HuH-7.5 (cell line): Measurements from ENCODE around the gene TTC4.

Source experiments
- DNase-seq: peaks from one replicate; pipeline ENCODE4 v3.0.0; 2011; ENCODE audit warnings: low spot score

Gene TTC4, protein sequence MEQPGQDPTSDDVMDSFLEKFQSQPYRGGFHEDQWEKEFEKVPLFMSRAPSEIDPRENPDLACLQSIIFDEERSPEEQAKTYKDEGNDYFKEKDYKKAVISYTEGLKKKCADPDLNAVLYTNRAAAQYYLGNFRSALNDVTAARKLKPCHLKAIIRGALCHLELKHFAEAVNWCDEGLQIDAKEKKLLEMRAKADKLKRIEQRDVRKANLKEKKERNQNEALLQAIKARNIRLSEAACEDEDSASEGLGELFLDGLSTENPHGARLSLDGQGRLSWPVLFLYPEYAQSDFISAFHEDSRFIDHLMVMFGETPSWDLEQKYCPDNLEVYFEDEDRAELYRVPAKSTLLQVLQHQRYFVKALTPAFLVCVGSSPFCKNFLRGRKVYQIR

DNA sequence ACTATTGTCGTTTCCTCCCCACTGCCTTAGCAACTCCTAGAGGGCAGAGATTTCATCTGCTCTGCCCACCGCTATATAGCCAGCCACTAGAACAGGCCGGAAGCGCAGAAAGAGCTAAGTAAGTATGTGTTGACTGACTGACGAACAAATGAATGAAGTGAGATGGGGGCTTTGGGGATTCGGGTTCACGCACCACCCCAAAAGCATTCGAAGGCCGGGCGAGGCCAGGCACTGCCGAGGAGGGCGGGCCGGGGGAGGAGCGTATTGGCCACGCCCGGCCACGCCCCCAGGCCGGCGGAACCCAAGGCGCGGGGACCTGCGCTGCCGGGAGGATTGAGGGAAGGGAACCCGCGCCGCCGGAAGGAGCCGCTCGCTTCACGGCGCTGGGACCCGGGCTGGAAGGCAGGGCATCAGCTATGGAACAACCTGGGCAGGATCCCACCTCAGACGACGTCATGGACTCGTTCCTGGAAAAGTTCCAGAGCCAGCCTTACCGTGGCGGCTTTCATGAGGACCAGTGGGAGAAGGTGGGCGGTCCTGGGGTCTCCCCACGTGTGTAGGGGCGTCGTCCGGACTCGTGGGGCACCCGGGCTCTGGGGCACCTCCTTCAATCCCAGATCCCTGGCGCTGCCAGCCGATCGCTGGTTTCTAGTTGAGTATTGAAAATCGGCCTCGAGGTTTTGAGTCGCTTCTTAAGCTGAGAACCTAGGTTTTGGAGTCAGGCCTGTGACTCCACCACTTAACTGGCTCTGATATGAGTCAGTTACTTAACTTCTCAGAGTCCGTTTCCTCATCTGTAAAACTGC is at the start of gene TTC4:
TTC4 (plus strand) TSS at position 369 of the 806 bp plus-strand sequence; CDS start at position 417, 48 bp downstream.
- DNase-seq = peak; percentile 66

DNA sequence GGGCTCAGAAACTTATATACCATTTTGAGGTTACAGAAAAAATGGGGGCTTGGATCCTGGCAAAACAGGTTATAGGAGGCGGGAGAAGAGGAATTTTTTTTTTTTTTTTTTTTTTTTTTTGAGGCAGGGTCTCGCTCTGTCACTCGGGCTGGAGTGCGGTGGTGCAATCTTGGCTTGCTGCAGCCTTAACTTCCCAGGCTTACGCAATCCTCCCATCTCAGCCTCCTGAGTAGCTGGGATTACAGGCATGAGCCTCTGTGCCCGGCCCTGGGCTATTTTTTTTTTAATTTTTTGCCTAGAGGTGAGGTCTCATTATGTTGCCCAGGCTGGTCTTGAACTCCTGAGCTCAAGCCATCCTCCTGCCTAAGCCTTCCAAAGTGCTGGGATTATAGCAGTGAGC is 49.3 kb upstream of the TTC4 start:
- DNase-seq = no peak

DNA sequence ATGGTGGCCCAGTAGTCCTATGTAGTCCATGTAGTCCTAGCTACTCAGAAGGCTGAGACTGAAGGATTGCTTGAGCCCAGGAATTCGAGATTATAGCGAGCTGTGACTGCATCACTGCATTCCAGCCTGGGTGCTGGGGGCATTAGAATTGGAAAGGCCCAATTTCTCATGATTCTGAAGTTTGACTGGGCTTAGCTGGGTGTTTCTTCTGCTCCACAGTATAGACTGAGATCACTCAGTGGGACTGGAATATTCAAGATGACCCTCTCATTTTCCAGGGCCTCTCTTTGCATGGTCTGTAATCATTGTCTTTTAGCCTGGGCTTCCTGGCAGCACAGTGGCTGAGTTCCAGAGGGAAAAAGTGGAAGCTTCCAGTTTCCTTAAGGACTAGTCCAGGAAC is 47.9 kb upstream of the TTC4 start:
- no peak for DNase-seq

DNA sequence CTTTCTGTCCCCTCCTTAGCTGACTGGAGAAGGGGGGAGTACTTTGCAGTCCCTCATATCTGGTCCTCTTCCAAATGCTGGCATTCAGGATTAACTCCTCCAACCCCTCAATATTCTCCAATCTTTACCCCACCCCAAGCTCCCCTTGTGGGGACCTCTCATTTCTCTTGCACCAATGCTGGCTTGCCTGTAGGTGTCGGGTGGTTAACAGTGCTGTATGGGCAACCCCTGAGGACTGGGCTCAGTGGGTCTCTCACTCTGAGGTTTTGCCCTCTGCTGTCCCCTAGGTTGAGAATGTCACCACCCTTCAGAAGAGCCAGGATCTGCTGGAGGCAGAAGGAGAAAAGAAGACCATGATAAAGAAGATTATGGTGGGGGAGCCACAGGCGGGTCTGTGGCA is 47.1 kb upstream of the TTC4 start:
- DNase-seq = no peak

DNA sequence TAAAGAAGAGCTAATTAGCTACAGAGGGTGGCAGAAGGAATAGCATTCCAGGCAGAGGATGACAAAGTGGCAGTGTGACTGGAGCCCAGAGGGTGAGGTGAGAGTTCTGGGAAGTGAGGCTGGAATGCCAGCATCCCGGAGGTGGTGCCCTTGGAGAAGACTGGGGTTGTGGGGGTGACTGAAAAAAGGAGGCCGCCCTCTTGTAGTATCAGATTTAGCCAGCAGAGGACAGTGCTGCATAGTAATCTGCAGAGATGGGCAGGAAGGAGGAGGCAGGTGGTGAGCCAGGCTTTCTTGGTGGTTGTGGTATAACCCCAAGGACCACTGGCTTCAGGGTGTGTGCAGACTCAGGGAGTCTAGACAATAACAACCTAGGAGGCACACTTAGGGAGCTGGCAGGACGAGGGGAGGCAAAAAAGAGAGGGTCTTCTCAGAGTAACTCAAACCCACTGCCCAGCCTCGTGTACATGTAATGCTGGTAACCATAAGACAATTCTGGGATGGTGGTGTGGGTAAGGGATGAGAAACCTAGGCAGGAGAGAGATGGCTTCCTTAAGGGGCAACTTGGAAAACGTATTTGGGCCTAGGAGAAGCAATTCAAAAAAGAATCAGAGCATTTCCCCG is 43.6 kb upstream of the TTC4 start:
- peak; percentile 44 for DNase-seq

DNA sequence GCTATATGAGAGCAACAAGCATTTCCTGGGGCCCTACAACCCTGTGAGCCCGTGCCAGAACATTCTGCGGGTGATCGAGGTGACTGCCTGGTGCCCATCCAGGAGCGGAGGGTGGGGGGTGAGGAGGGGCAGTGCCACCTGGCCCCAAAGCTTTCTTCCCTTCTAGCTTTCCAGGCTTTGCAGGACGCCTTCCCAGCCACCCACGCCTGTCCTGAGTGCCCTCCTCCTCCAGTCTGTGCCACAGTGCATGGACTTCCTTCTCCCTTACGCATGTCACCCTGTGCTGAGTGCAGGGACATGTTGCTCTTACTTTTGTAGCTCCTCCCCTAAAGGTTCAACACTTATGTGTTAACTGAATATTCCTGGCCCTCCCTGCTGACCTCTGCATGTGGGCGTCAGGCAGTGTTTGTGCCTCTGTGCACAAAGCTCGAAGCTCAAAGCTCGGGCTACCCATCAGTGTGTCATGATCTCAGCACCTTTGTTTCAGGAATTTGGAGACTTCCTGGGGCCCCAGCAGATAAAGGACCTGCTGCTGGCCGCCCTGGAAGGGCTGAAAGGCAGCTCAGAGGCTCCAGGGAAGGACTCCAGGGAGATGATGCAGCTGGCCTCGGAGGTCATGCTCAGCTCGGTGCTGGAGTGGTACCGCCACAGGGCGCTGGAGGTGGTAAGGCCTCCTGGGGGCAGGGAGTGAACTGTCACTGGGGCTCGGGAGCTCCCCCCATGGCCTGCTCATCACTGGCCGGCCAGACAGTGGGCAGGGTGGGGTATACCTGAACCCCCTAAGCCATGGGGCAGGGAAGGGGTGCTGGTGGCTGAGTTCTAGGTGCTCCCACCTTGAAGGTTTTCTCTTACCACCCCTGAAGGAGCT is 36.7 kb upstream of the TTC4 start:
- DNase-seq = no peak

DNA sequence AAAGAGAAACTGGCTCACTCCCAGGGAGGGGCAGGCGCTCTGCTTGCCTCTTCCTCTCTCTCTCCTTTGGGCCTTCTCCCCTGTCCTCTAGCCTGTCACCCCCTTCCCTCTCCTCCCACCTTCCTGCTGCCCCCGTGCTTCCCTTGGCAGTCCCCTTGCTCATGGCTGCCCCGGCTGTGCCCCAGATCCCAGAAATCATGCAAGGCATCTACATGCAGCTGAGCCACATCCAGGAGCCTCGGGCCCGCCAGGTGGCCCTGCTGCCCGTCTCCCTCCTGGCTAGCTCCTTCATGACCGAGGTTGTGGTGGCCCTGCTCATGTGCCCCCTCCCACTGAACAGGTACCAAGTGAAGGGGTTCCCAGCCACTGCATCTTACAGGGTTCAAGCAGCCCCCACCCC is 36.0 kb upstream of the TTC4 start:
- DNase-seq = no peak

DNA sequence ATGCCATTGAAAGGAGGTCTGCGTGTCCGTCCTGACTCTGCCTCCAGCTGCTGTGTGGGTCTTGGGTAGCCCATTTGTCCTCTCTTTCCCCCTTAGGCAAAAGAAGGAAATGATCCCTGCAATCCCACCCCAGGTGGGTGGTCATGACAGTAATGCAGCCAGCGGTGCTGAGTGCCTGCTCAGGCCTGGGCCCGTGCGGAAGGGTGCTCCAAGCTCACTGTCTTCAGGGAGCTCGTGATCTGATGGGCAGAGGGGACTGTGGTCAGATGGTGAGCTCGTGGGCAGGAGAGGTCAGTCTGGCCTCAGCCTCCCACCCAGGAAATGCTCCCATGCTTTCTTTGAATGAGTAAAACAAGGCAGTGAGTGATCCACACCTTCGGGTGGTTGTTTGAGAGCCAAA is 35.3 kb upstream of the TTC4 start:
- DNase-seq = no peak

DNA sequence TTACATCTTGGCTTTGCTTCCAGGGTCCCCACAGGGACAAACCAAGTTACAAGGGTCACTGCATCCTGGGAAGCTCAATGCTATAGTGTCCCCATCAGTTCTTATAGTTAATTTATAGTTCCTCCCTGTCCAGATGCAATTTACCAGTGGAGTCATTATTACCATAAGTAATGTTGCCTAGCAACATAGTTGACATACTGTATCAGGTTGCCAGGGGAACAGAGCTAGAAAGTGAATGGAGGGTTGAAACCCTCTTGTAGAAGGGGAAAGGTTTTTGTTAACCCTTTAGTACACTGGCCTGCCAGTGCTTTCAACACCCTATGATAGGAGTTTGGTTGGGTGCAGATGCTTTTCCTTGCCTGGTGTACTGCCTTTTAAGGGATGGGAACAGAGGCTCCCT is 34.3 kb upstream of the TTC4 start:
- DNase-seq = no peak

DNA sequence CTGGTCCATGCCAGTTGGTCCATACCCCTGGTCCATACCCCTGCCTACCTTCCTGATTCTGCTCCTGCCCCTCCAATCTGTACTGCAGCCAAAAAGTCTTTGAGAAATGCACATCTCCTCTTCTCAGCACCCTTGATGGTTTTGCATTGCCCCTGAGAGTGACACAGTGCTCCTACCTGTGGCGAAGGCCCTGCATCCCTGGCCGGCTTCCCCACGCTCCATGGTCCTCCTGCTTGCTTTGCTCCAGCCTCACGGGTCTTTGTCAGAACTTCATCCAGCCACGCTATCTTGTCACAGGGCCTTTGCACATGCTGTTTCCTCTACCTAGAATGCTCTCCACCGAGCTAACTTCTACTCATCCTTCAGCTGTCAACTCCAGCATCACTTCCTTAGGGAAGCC is 32.2 kb upstream of the TTC4 start:
- no peak for DNase-seq

DNA sequence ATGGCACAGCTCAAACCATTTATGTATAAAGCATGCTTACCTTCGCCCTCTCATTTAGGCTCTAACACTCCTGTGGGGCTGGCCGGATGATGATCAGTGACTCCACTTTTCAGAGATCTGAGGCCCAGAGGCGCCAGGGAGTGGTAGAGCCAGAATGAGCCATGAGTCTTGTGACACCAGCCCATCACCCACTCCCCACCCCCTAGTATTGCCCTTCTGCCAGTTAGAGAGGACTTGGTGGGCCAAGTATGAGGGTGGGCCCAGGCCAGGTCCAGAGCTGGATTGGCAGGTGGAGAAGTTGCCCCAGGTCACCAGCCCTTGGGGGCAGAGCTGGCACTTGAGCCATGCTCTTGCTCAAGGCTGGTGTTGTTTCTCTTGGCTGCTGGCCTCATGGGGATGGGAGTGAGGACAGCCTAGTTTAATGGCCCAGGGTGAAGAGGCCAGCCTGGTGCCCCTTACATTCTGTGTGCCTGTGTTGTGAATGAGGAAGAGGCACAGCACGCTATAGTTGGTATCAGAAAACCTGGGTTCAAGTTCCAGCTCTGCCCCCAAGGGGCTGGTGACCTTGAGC is 30.2 kb upstream of the TTC4 start:
- no peak for DNase-seq

DNA sequence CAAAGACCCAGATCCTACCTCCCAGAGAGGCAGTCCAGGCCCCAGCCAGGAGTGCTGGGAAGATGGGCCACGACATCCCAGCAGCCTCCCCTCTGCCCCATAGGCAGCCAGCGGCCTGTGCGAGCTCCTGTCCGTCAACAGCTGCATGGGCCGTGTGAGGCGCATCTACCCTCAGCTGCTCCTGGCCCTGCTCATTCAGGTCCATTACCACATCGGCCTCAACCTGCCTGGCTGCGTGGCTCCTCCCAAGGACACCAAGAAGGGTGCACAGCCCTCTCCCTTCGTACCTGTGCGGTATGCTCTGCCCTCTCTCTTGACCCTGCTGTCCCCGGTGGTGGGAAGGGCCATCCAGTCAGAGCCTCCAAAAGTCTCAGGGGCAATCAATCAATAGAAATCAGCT is 29.5 kb upstream of the TTC4 start:
- DNase-seq = no peak

DNA sequence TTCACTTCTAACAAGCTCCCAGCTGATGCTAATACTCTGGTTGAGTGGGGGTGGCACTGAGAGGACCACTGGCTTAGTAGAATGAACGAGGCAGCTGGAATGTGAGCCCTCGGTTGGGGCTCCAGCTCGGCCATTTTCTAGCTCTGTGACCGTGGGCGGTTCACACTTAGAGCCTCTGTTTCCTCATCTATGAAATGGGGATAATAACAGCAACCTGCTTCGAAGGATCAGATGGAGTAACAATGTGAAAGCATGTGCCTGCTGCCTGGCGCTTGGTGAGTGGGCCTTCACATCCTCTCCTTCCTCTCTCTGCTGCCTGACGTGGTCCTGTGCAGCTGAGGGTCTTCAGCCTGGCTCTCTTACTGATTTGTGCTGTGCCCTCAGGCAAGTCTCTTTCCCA is 20.9 kb upstream of the TTC4 start:
- no peak for DNase-seq

DNA sequence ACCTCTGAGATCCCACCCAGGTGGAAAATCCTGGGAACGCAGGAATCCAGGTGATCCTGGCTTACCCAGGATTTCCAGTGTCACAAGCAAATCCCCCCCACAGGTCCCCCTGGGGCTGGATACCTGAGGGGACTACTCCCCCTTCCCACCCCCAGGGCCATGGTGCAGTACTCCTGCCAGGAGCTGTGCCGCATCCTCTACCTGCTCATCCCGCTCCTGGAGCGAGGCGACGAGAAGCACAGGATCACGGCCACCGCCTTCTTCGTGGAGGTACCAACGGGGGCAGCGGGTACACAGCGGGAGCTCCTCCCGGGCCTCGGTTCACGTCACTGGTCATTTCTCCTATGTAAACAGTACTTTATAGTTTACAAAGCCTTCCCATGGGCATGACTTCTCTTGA is 20.4 kb upstream of the TTC4 start:
- DNase-seq = no peak

DNA sequence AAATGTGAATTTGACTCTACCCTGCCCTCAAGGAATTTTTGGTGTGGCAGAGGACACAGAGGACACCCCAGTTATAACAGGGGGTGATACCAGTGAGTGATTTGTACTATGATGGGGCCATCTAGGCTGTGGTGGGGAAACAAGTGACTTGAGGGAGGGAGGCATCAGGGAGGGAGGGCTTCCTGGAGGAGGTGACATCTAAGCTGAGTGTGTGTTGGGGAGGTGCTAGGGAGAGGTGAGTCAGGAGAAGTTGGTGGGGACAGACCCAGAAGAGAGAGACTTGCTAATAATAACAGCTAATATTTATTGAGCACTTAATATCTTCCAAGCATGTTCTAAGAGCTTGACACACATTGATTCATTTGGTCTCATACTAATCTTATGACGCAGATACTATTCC is 19.9 kb upstream of the TTC4 start:
- no peak for DNase-seq

DNA sequence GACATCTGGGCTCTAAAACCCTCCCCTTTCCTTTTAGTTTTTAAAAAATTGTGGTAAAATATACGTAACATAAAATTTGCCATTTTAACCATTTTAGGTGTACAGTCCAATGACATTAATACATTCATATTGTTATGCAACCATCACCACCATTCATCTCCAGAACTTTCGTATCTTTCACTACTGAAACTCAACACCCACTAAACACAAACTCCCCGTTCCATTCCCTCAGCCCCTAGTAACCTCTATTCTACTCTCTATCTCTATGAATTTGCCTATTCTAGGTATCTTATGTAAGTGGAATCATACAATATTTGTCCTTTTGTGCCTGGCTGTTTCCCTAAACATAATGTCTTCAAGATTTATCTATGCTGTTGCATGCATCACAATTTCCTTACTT is 19.4 kb upstream of the TTC4 start:
- no peak for DNase-seq

DNA sequence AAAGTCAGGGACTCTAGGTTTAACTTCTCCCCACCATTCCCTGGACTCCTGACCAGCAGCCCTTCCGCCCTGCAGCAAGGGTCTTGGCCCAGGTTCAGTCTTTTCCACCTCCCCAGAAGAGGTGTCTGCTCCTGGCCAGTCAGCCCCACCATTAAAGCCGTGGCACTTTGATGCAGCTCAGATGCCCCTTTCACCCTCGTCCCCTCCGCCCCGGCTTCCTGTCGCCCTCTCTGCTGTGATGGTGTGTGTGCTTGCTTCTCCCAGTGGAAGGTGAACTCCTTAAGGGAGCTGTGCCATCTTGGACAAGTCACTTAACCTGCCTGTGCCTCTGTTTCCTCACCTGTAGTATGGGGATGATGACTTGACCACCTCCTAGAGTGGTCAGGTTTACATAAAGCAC is 17.8 kb upstream of the TTC4 start:
- no peak for DNase-seq

DNA sequence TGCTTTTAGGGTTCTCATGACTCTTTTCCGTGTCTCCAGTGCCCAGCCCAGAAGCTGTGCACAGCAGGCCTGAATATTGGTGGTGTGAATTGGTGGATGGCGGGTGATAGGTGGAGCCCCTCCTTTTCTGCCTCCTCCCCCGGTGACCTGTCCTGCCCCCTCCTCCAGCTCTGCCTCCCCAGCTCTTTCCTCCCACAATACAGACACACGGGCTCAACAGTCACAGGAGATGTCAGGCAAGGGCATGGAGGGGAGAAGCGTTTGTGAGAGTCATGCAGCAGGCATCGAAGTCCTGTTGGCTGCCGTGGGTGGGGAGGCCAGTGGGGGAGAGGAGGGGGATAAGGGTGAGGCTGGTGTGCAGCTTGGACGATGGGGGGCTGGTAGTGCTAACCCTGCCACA is 17.3 kb upstream of the TTC4 start:
- DNase-seq = no peak

DNA sequence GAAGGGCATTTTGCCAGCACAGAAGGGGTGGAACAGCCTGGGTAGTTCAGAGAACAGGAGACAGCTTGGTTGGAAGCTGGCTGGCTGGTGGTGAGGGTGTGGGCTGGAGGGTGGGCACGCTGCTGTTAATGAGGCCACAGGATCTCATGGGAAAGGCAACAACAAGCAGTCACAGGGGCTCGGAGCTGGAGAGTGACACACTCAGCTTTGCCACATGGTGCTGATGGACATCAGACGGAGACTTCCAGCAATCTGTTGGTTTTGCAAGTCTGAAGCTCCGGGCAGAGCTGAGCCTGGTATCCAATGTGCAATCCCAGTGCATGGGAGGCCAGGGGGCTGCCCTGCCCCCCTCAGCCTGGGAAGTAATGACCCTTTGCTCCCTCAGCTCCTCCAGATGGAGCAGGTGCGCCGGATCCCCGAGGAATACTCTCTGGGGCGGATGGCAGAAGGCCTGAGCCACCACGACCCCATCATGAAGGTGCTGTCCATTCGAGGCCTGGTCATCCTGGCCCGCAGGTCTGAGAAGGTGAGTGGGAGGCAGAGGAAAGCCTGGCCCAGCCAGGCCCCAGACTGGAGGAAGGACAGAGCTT is 15.6 kb upstream of the TTC4 start:
- DNase-seq = no peak

DNA sequence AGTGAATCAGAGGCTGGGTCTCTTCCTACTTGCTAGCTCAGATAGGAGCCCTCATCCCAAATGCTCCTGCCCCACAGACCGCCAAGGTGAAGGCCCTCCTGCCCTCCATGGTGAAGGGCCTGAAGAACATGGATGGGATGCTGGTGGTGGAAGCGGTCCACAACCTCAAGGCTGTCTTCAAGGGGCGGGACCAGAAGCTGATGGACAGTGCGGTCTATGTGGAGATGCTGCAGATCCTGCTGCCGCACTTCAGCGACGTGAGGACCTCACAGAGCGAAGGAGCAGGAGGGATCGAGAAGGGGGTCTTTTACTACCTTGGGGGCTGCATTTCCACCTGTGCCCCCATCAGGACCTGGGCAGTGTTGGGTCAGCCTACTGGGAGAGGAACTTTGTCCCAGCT is 14.6 kb upstream of the TTC4 start:
- DNase-seq = no peak

DNA sequence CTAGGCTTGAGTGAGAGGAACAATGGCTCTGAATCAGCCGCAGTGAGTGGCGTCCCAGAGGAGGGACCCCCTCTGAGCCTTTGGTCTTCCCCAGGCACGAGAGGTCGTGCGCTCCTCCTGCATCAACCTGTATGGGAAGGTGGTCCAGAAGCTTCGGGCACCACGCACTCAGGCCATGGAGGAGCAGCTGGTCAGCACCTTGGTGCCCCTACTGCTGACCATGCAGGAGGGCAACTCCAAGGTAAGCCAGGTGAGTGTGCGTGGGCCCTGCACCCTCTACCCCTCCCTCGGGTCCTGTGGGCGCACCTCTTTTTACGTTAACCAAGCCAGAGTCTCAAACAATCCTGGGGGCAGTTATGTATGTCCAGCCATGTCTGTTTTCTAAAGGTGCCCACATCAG is 13.7 kb upstream of the TTC4 start:
- DNase-seq = no peak
